AG10803 (cell line): ENCODE results near the gene C16orf96.

Experiments used
- DNase-seq: peaks from one replicate; pipeline ENCODE4 v3.0.0; 2010; ENCODE audit warnings: low read depth
- H3K4me3 ChIP-seq: 2 replicates; pipeline ENCODE4 v1.5.1; 2011; ENCODE audit warnings: mild to moderate bottlenecking, low read length, control low read depth
- CTCF ChIP-seq: conservative IDR thresholded peaks from 2 replicates; pipeline ENCODE4 v1.5.1; 2011; ENCODE audit warnings: mild to moderate bottlenecking, low read length, control low read depth, inconsistent platforms

C16orf96 gene

GRCh38 chr16:4606354-4606753 is 50.2 kb downstream of the C16orf96 start:
- TF ChIP-seq CTCF: no peak
- H3K4me3 ChIP-seq: no peak overlapping the region
- no peak for DNase-seq

GRCh38 chr16:4607841-4608703 is 51.9 kb downstream of the C16orf96 start:
- TF ChIP-seq CTCF: no peak
- DNase-seq: no peak
- no peak overlapping the region for H3K4me3 ChIP-seq

GRCh38 chr16:4608704-4608980 is 52.5 kb downstream of the C16orf96 start:
- H3K4me3 ChIP-seq: no peak overlapping the region
- TF ChIP-seq CTCF: no peak
- no peak for DNase-seq

GRCh38 chr16:4609200-4610010 is 53.3 kb downstream of the C16orf96 start:
- DNase-seq: no peak
- no peak for TF ChIP-seq CTCF
- H3K4me3 ChIP-seq: no peak overlapping the region

- DNase-seq: no peak
- H3K4me3 ChIP-seq: no peak overlapping the region
- TF ChIP-seq CTCF: no peak
Measured at GRCh38 chr16:4610011-4611005, 54.2 kb downstream of the C16orf96 start.

GRCh38 chr16:4611337-4612021 is 55.3 kb downstream of the C16orf96 start:
- peak; percentile 54 for DNase-seq
- no peak for TF ChIP-seq CTCF
- no peak overlapping the region for H3K4me3 ChIP-seq
